Large intestine (tissue), 3 donors: Measurements from ENCODE around the gene LCE7A. TPM values are rescaled to one million over a fixed set of nuclear protein-coding genes. Genes with fewer than 3 reads are reported as not detected.

ENCODE experiments used
- DNase-seq, 2 donors: peaks; one replicate each; pipeline versions ENCODE4 v3.0.0 to v3.0.0-alpha.2; 2013
- H3K27ac ChIP-seq: one replicate; pipeline ENCODE4 v1.5.1; 2013; ENCODE audit warnings: low read length
- H3K27me3 ChIP-seq: 2 replicates; pipeline ENCODE4 v1.6.1; 2013; ENCODE audit warnings: low read length; ENCODE audit not compliant: control insufficient read depth, insufficient read depth
- H3K36me3 ChIP-seq: 2 replicates; pipeline ENCODE4 v1.6.1; 2013; ENCODE audit warnings: low read length; ENCODE audit not compliant: control insufficient read depth, insufficient read depth
- H3K4me1 ChIP-seq: one replicate; pipeline ENCODE4 v1.6.1; 2013; ENCODE audit warnings: low read length; ENCODE audit not compliant: control insufficient read depth, insufficient read depth
- H3K4me3 ChIP-seq: one replicate; pipeline ENCODE4 v1.5.1; 2013; ENCODE audit warnings: low read length
- H3K9me3 ChIP-seq: one replicate; pipeline ENCODE4 v1.6.1; 2013; ENCODE audit warnings: mild to moderate bottlenecking, low read depth, low read length, moderate library complexity; ENCODE audit not compliant: control insufficient read depth
- WGBS: methylation state at CpG from one replicate; pipeline ENCODE4 v1.1.5; 2013; ENCODE audit warnings: low lambda C conversion rate; ENCODE audit not compliant: insufficient coverage; 5-methylcytosine and 5-hydroxymethylcytosine counted together
- polyA plus RNA-seq: library from polyadenylated mRNA; unstranded; fragments of 120-200 nt; gene quantifications from one replicate; pipeline ENCODE4 v1.2.1, GENCODE V29; 2013

The LCE7A gene
- polyA plus RNA-seq, 1 donor, result not detected

DNA sequence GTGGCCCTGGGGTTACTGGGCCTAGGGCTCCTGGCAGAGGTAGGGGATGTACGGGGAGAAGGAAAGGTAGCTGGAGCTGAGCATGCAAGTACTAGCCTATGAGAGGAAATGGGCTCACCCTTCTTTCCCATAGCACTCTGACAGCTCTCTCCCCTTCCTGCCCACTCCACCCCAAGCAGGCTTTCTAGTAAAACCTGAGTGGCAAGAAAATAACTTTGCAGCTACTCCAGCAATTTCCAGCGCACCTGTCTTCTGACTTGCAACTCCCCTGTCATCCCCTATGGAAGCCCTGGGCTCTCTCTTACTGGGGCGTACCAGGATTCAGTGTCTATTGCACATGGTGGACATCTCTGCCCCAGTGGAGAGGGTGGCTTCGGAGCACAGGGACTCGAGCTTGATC lies 41.8 kb downstream of the LCE7A start:
- no CpG with 5 or more reads among the region's 5 CpGs for WGBS
- no peaks in the 10 kb centered on the region for H3K9me3 ChIP-seq
- DNase-seq, result no peak

DNA sequence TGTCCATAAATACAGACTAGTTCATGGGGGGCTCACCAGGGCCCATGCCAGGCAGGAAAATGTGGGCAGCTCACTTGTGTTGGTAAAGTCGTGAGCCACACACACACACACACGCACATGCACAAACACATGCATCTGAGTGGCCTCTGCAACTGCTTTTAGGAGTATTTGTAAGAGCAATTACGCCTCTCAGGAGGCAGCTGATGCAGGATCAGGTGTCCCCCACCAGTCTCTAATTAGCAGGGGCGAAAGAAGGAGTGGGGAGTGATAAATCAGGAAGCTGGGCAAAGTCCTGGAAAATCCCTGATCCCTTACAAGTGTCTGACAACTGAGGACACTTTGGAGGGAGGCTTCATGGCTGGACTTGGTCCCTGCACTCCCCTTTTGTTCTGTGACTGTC lies 42.8 kb downstream of the LCE7A start:
- no peak overlapping the region for H3K27ac ChIP-seq
- peak; percentile 33 to 71 for DNase-seq

More for the DNA sequence above, 41.8 kb downstream of the LCE7A start:
- H3K36me3 ChIP-seq, result no peaks in the 10 kb centered on the region
- no peak overlapping the region for H3K4me3 ChIP-seq
- no peak overlapping the region for H3K27ac ChIP-seq
- no peaks in the 10 kb centered on the region for H3K27me3 ChIP-seq
- H3K4me1 ChIP-seq, result no peaks in the 10 kb centered on the region

DNA sequence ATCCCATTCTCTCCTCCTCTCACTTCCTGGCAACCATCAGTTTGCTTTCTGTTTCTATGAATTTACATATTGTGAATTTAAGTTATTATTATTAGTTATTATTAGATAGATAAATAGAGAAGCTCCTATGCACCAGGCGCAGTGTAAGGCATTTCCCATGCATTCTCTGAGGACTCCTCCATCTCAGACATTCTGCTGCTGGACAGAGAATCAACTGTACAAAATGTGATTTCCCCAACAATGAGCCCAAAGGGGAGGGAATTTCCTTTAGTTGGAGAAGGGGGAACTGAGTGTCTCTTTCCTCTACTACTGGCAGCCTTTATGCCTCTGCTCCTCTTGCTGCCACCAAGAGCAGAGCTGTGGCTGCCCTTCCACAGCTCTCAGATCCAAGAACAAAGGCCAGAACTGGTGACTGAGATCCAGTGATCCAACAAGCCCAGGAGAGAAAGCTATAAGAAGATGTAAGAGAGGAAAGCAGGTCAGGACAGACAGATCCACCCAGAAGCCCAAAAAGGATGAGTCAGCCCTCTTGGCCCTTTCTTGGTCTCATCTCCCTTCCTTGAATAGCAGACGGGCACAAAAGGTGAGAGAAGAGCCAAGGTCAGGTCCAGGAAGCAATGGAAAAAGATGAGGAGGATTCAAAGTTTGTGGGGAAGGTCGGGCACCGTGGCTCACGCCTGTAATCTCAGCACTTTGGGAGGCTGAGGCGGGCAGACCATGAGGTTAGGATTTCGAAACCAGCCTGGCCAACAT lies 45.1 kb downstream of the LCE7A start:
- no peaks in the 10 kb centered on the region for H3K4me1 ChIP-seq
- no peak for DNase-seq
- H3K9me3 ChIP-seq, result no peaks in the 10 kb centered on the region
- H3K27me3 ChIP-seq, result peaks cover 4% of the 10 kb centered on the region
- H3K27ac ChIP-seq, result no peak overlapping the region
- WGBS, result no CpG with 5 or more reads among the region's 7 CpGs
- H3K36me3 ChIP-seq, result no peaks in the 10 kb centered on the region
- H3K4me3 ChIP-seq, result no peak overlapping the region

More for the DNA sequence above, 42.8 kb downstream of the LCE7A start:
- H3K4me3 ChIP-seq, result no peak overlapping the region
- no peaks in the 10 kb centered on the region for H3K9me3 ChIP-seq
- H3K27me3 ChIP-seq, result no peaks in the 10 kb centered on the region
- H3K4me1 ChIP-seq, result no peaks in the 10 kb centered on the region
- no CpG with 5 or more reads among the region's 4 CpGs for WGBS
- no peaks in the 10 kb centered on the region for H3K36me3 ChIP-seq

DNA sequence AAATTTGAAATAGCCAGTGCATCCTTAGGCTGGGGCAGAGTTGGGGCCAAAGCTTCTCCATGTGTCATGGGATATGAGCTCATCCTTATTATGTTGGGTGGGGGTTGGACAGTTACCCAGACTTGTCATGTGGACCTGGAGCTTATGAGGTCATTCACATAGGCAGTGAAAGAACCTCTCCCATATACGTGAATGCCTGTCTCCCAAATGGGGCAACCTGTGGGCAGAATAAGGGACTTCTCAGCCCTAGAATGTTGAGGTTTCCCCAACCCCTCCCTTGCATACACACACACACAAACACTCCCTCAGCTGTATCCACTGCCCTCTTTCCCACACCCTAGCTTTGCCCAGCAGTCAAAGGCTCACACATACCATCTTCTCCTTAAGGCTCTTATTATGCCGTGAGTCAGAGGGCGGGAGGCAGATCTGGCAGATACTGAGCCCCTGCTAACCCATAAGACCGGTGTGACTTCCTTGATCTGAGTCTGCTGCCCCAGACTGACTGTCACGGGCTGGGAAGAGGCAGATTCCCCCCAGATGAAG lies 46.3 kb downstream of the LCE7A start:
- H3K36me3 ChIP-seq, result no peaks in the 10 kb centered on the region
- no peak overlapping the region for H3K4me3 ChIP-seq
- no peaks in the 10 kb centered on the region for H3K9me3 ChIP-seq
- peaks cover 8% of the 10 kb centered on the region for H3K27me3 ChIP-seq
- WGBS, result no CpG with 5 or more reads among the region's 5 CpGs
- peak in 1 of 2 donors; percentile 28 for DNase-seq
- H3K4me1 ChIP-seq, result no peaks in the 10 kb centered on the region
- no peak overlapping the region for H3K27ac ChIP-seq

DNA sequence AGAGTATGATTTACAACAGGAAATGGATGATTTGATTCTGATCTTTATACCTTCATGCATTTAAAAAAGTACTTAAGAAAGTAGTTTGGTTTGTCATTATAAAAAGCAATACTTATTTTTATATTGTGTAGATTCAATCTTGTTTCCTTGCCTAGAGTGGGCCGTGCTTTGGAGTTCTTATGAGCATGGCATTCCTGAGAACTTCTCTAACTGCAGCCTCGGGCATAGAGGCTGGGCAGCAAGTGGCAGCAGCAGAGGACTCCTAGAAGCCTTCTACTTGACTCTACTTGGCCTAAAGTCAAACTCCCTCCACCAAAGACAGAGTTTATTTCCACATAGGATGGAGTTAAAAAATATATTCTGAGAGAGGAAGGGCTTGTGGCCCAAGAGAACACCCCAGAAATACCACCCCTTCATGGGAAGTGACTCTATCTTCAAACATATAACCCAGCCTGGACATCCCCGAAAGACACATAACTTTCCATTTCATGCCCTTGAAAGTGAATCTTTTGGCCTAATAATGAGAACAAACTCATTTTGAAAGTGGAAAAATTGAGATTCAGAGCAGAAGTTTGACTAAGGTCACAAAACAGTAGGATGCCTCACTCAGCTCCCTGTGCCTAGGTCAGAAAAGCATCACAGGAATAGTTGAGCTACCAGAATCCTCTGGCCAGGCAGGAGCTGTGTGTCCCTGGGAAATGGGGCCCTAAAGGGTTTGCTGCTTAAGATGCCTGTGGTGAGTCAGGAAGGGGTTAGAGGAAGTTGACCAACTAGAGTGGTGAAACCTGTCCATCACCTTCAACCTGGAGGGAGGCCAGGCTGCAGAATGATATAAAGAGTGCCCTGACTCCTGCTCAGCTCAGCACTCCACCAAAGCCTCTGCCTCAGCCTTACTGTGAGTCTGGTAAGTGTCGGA lies 48.1 kb downstream of the LCE7A start, which contains the start of gene IVL:
TSS of gene IVL (plus strand) at position 861 of the 916 bp plus-strand sequence. CDS start 1,252 bp downstream, outside the sequence.
- no peak for DNase-seq
- Histone ChIP-seq H3K27me3 (peaks cover 8% of the 10 kb centered on the region), H3K4me1 (no peaks in the 10 kb centered on the region), H3K4me3 (no peak within 1 kb of the TSS), H3K36me3 (no peaks in the 10 kb centered on the region), H3K27ac (no peak within 1 kb of the TSS), H3K9me3 (no peaks in the 10 kb centered on the region)
- WGBS, result no CpG with 5 or more reads among the region's 4 CpGs

DNA sequence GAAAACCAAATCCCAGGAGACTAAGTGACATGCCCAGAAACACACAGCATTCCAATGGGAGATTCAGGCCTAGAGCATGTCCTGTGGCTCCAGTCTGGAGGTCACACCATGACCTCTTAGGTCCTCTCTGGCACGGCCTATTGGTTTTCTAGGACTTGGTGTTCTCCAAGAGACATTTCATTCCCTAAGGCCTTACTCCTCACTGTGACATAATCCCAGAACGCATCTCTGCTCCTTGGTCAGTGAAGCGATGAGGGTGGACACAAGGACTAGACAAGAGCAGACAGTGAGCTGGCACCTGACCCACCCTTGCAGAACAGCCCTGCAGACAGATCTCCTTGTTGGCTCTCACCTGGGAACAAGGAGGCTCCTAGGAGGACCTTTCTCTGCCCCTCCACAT lies 49.4 kb downstream of the LCE7A start:
- H3K27ac ChIP-seq, result no peak overlapping the region
- H3K4me1 ChIP-seq, result no peaks in the 10 kb centered on the region
- no peaks in the 10 kb centered on the region for H3K9me3 ChIP-seq
- H3K36me3 ChIP-seq, result no peaks in the 10 kb centered on the region
- no peak for DNase-seq
- no CpG with 5 or more reads among the region's 3 CpGs for WGBS
- no peak overlapping the region for H3K4me3 ChIP-seq
- peaks cover 8% of the 10 kb centered on the region for H3K27me3 ChIP-seq

Other genes starting within 250 kb of the LCE7A start
- gene LCE3B, start 246.2 kb upstream of the LCE7A start, polyA plus RNA-seq, result not detected
- not detected for gene LCE3A, start 236.9 kb upstream of the LCE7A start, polyA plus RNA-seq
- not detected for gene LCE2D, start 196.6 kb upstream of the LCE7A start, polyA plus RNA-seq
- gene LCE2C, start 184.7 kb upstream of the LCE7A start, polyA plus RNA-seq, result not detected
- not detected for gene LCE2B, start 173.9 kb upstream of the LCE7A start, polyA plus RNA-seq
- not detected for gene LCE2A, start 161.7 kb upstream of the LCE7A start, polyA plus RNA-seq
- gene LCE4A, start 151.8 kb upstream of the LCE7A start, polyA plus RNA-seq, result not detected
- not detected for gene KPRP, start 102.0 kb upstream of the LCE7A start, polyA plus RNA-seq
- gene LCE1F, start 84.9 kb upstream of the LCE7A start, polyA plus RNA-seq, result not detected
- gene LCE1E, start 73.7 kb upstream of the LCE7A start, polyA plus RNA-seq, result not detected
- gene LCE1D, start 63.3 kb upstream of the LCE7A start, polyA plus RNA-seq, result not detected
- gene LCE1C, start 53.3 kb upstream of the LCE7A start, polyA plus RNA-seq, result not detected
- gene LCE1B, start 48.0 kb upstream of the LCE7A start, polyA plus RNA-seq, result not detected
- not detected for gene LCE1A, start 32.5 kb upstream of the LCE7A start, polyA plus RNA-seq
- not detected for gene LCE6A, start 17.1 kb upstream of the LCE7A start, polyA plus RNA-seq
- gene SMCP, start 18.3 kb downstream of the LCE7A start, polyA plus RNA-seq, result not detected
- not detected for gene IVL, start 48.5 kb downstream of the LCE7A start, polyA plus RNA-seq
- not detected for gene SPRR5, start 87.2 kb downstream of the LCE7A start, polyA plus RNA-seq
- gene SPRR4, start 110.7 kb downstream of the LCE7A start, polyA plus RNA-seq, result not detected
- gene SPRR1A, start 124.1 kb downstream of the LCE7A start, polyA plus RNA-seq, result not detected
- gene SPRR3, start 141.8 kb downstream of the LCE7A start, polyA plus RNA-seq, result not detected
- not detected for gene SPRR1B, start 171.2 kb downstream of the LCE7A start, polyA plus RNA-seq
- gene SPRR2D, start 181.1 kb downstream of the LCE7A start, polyA plus RNA-seq, result not detected
- gene SPRR2A, start 197.5 kb downstream of the LCE7A start, polyA plus RNA-seq, result not detected
- gene SPRR2B, start 211.6 kb downstream of the LCE7A start, polyA plus RNA-seq, result not detected
- not detected for gene SPRR2E, start 234.5 kb downstream of the LCE7A start, polyA plus RNA-seq